Smooth muscle cell (in vitro differentiated cells): ENCODE measurements around the gene MYCL. TPM values are rescaled to one million over a fixed set of nuclear protein-coding genes. Genes with fewer than 3 reads are reported as not detected.

Experiments
- DNase-seq: peaks from one replicate; lab custom pipeline; 2025; ENCODE audit not compliant: unreplicated experiment; lab: John Stamatoyannopoulos, UW
- H2AFZ ChIP-seq: fragments of 200-600 bp; sonication (generic); 2 replicates; pipeline ENCODE4 v1.6.0; 2016; ENCODE audit warnings: antibody characterized with exemption, low read depth, mild to moderate bottlenecking
- H3F3A ChIP-seq: fragments of 200-600 bp; sonication (generic); 2 replicates; pipeline ENCODE4 v1.6.0; 2017; ENCODE audit warnings: antibody characterized with exemption, low read depth
- H3K27ac ChIP-seq: fragments of 200-600 bp; sonication (generic); 2 replicates; pipeline ENCODE4 v1.5.1; 2016; ENCODE audit warnings: low read depth, mild to moderate bottlenecking
- H3K27me3 ChIP-seq: fragments of 200-600 bp; sonication (generic); 2 replicates; pipeline ENCODE4 v1.6.1; 2016; ENCODE audit warnings: low read depth, mild to moderate bottlenecking
- H3K36me3 ChIP-seq: fragments of 200-600 bp; sonication (generic); 2 replicates; pipeline ENCODE4 v1.5.1; 2016; ENCODE audit warnings: low read depth
- H3K4me1 ChIP-seq: fragments of 200-600 bp; sonication (generic); 2 replicates; pipeline ENCODE4 v1.5.1; 2016; ENCODE audit warnings: low read depth
- H3K4me2 ChIP-seq: fragments of 200-600 bp; sonication (generic); 2 replicates; pipeline ENCODE4 v1.6.0; 2016; ENCODE audit warnings: mild to moderate bottlenecking
- H3K4me3 ChIP-seq: fragments of 200-600 bp; sonication (generic); 2 replicates; pipeline ENCODE4 v1.5.1; 2016; ENCODE audit warnings: mild to moderate bottlenecking
- H3K79me2 ChIP-seq: fragments of 200-600 bp; sonication (generic); 2 replicates; pipeline ENCODE4 v1.6.0; 2016; ENCODE audit warnings: low read depth, mild to moderate bottlenecking
- H3K9ac ChIP-seq: fragments of 200-600 bp; sonication (generic); 2 replicates; pipeline ENCODE4 v1.6.0; 2016; ENCODE audit warnings: low read depth
- H3K9me3 ChIP-seq: fragments of 200-600 bp; sonication (generic); replicated peaks from 2 replicates; pipeline ENCODE4 v1.5.1; 2016; ENCODE audit warnings: low read depth
- H4K20me1 ChIP-seq: fragments of 200-600 bp; sonication (generic); 2 replicates; pipeline ENCODE4 v1.6.0; 2016; ENCODE audit warnings: low read depth
- WGBS: methylation state at CpG from one replicate; pipeline ENCODE4 v1.1.7; 2016; ENCODE audit warnings: low lambda C conversion rate; 5-methylcytosine and 5-hydroxymethylcytosine counted together
- polyA plus RNA-seq: library from polyadenylated mRNA; unstranded; fragments of >200 nt; fragmentation: Nextera tagmentation; extraction: Ambion mirVana; gene quantifications from 2 replicates; pipeline ENCODE4 v1.2.1, GENCODE V29; 2016
- total RNA-seq: library from RNA; depleted of rRNA; stranded (reverse); fragments of >200 nt; gene quantifications from 2 replicates; pipeline ENCODE4 v1.2.3, GENCODE V29; 2014
- TF ChIP-seq, protein P1 (sequence below): fragments of 200-600 bp; sonication (generic); IDR thresholded peaks from 2 replicates; pipeline ENCODE4 v1.5.1; 2017; ENCODE audit warnings: borderline replicate concordance, mild to moderate bottlenecking, antibody characterized with exemption; ENCODE audit not compliant: insufficient read depth, poor library complexity, severe bottlenecking

MYCL gene
- total and polyA plus RNA-seq, 2 experiments from 2014 or later, result 0.98 to 4.5 TPM

- Histone ChIP-seq H3K4me1 (peaks cover 36% of the 10 kb centered on the region), H2AFZ (no peak overlapping the region), H3K9me3 (no peaks in the 10 kb centered on the region), H3K4me2 (peak overlapping the region; percentile 78), H3K79me2 (no peaks in the 10 kb centered on the region), H3K27me3 (no peaks in the 10 kb centered on the region), H3K9ac (no peak overlapping the region), H4K20me1 (no peaks in the 10 kb centered on the region), H3K36me3 (no peaks in the 10 kb centered on the region), H3K27ac (peak overlapping the region; percentile 24), H3K4me3 (no peak overlapping the region), H3F3A (peaks cover 23% of the 10 kb centered on the region)
- 9% methylated on average over 6 of the region's 6 CpGs for WGBS
- TF ChIP-seq, protein P1, sequence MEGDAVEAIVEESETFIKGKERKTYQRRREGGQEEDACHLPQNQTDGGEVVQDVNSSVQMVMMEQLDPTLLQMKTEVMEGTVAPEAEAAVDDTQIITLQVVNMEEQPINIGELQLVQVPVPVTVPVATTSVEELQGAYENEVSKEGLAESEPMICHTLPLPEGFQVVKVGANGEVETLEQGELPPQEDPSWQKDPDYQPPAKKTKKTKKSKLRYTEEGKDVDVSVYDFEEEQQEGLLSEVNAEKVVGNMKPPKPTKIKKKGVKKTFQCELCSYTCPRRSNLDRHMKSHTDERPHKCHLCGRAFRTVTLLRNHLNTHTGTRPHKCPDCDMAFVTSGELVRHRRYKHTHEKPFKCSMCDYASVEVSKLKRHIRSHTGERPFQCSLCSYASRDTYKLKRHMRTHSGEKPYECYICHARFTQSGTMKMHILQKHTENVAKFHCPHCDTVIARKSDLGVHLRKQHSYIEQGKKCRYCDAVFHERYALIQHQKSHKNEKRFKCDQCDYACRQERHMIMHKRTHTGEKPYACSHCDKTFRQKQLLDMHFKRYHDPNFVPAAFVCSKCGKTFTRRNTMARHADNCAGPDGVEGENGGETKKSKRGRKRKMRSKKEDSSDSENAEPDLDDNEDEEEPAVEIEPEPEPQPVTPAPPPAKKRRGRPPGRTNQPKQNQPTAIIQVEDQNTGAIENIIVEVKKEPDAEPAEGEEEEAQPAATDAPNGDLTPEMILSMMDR, result no peak
- no peak for DNase-seq
Measured at GRCh38 chr1:39892601-39893595, 8.8 kb downstream of the MYCL start.

GRCh38 chr1:39890880-39891279, 10.8 kb downstream of the MYCL start:
- Histone ChIP-seq H3K4me2 (no peak overlapping the region), H3K4me3 (no peak overlapping the region), H3K36me3 (no peaks in the 10 kb centered on the region), H3K4me1 (peaks cover 33% of the 10 kb centered on the region), H3K27me3 (no peaks in the 10 kb centered on the region), H4K20me1 (no peaks in the 10 kb centered on the region), H3K79me2 (no peaks in the 10 kb centered on the region), H3F3A (peaks cover 20% of the 10 kb centered on the region), H3K9me3 (no peaks in the 10 kb centered on the region), H3K9ac (no peak overlapping the region), H2AFZ (no peak overlapping the region), H3K27ac (no peak overlapping the region)
- WGBS, result 93% methylated on average over 1 of the region's 1 CpG
- no peak for DNase-seq
- TF ChIP-seq, protein P1, result no peak

DNA sequence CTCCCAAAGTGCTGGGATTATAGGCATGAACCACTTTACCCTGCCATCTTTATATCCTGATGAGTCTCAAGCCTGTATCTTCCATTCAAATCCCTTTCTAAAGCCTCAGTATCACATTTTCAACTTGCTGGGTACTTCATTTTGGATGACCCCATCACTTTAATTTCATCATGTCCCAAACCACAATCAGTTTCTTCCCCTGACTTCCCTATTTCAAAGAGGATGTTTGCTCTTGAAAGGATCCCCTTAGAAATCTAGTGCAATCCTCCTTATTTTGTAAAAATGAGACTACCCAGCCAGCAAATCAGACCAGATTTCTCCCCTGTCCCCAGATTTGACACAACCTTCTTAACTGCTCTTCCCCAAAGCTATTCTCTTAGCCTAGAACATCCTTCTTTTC, 11.4 kb downstream of the MYCL start:
- Histone ChIP-seq H3K4me3 (no peak overlapping the region), H3K4me2 (no peak overlapping the region), H3K4me1 (peaks cover 33% of the 10 kb centered on the region), H4K20me1 (no peaks in the 10 kb centered on the region), H3K9ac (no peak overlapping the region), H3K27me3 (no peaks in the 10 kb centered on the region), H3F3A (peaks cover 20% of the 10 kb centered on the region), H2AFZ (no peak overlapping the region), H3K27ac (no peak overlapping the region), H3K9me3 (no peaks in the 10 kb centered on the region), H3K79me2 (no peaks in the 10 kb centered on the region), H3K36me3 (no peaks in the 10 kb centered on the region)
- DNase-seq, result no peak
- TF ChIP-seq, protein P1, result no peak
